ENCODE results near the gene NUAK1. TPM values are rescaled to one million over a fixed set of nuclear protein-coding genes. Genes with fewer than 3 reads are reported as not detected.

The NUAK1 gene
- total RNA-seq, 1 donor from 2014 or later = 7.6 TPM

DNA sequence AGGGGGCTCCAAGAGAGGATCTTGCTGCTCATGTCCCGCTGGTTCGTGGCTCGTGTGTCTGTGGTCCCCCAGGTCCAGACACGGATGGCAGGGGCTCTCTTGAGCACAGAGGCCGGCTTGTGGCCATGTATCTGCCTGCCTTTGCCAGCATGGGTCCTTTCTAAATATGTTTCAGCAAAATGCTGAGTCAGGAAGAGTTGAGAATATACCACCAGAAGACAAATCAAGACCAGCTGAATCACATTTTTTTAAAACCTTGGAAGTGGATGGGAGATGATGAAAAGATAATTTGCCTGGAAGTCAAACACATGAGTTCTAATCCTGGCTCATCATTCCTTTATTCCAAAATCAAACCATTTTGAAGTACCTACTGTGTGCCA is 58.0 kb downstream of the NUAK1 start:
- Histone ChIP-seq H3K36me3 (ENCODE audit: control insufficient read depth, insufficient read depth, low read length) (peaks cover 7% of the 10 kb centered on the region), H3K4me3 (ENCODE audit: low read depth, low read length) (no peak overlapping the region), H3K27me3 (ENCODE audit: control insufficient read depth, insufficient read depth, low read length) (no peaks in the 10 kb centered on the region)
- DNase-seq (ENCODE audit: low read depth) (no peak), FAIRE-seq (no peak)
- TF ChIP-seq, protein P1, sequence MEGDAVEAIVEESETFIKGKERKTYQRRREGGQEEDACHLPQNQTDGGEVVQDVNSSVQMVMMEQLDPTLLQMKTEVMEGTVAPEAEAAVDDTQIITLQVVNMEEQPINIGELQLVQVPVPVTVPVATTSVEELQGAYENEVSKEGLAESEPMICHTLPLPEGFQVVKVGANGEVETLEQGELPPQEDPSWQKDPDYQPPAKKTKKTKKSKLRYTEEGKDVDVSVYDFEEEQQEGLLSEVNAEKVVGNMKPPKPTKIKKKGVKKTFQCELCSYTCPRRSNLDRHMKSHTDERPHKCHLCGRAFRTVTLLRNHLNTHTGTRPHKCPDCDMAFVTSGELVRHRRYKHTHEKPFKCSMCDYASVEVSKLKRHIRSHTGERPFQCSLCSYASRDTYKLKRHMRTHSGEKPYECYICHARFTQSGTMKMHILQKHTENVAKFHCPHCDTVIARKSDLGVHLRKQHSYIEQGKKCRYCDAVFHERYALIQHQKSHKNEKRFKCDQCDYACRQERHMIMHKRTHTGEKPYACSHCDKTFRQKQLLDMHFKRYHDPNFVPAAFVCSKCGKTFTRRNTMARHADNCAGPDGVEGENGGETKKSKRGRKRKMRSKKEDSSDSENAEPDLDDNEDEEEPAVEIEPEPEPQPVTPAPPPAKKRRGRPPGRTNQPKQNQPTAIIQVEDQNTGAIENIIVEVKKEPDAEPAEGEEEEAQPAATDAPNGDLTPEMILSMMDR (IDR thresholded peaks at IDR 0.05; ENCODE audit: insufficient read depth, low read length, severe bottlenecking) = no peak

DNA sequence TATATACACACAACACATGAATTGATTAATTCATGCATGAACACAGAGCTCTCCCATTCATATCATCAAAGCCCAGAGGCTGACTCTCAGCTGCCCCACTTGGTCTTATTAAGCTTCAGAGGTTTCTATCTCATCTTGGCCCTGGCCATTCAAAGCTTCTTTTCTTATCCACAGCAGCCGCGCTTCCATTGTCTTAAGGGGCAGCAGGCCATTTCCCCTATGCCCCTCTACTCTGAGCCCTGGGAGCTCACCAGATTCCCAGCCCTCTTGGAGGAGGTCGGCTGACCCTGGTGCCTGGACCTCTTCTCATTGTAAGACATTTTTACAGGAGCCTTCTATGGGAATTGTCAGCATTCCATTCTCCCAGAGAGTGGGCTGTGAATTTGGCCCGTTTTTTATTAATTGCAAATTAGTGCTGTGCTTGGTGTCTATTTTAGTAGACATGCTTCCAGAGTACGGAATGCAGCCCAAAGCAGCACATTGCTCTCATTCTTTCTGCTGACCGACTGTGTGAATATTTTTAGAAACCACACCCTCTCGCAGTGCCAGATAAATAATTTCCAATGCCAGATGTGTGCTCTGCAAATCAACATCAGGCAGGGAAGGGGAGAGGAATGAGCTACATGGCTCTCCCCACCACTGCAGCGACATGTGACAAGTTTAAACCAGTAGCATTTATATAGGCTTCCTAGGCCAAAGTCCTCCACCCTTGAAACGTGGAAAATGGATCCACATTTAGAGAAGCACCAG is 58.5 kb downstream of the NUAK1 start:
- no peaks in the 10 kb centered on the region for H3K27me3 ChIP-seq (ENCODE audit: control insufficient read depth, insufficient read depth, low read length)
- TF ChIP-seq, protein P1 (IDR thresholded peaks at IDR 0.05; ENCODE audit: insufficient read depth, low read length, severe bottlenecking) = no peak
- FAIRE-seq (no peak), DNase-seq (ENCODE audit: low read depth) (no peak)
- peaks cover 7% of the 10 kb centered on the region for H3K36me3 ChIP-seq (ENCODE audit: control insufficient read depth, insufficient read depth, low read length)
- H3K4me3 ChIP-seq (ENCODE audit: low read depth, low read length) = no peak overlapping the region

DNA sequence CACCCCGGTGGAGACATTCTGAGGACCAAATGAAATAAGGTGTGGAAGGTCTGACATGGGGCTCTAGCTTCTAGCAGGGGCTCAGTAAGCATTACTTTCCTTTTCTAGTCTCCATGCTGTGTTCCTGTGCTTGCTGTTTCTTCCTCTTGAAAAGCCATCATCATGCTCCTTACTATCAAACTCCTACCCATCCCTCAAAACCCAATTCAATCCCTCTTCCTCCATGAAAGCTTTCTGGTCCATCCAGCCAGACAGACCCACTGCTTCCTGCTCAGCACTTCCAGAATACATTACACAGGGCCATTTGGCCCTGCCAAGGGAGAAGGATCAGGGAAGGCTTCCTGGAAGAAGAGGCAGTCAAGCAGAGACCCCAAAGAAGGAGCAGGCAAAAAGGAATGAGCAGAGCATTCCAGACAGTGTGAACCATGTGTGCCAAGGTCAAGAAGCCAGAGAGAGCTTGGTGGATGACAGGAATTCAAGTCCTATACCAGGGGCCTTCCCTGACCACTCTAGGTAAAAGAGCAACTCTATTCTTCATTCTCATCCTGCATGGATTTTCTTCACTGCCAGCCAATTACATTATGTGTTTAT is 59.5 kb downstream of the NUAK1 start:
- peak; percentile 18 for FAIRE-seq

DNA sequence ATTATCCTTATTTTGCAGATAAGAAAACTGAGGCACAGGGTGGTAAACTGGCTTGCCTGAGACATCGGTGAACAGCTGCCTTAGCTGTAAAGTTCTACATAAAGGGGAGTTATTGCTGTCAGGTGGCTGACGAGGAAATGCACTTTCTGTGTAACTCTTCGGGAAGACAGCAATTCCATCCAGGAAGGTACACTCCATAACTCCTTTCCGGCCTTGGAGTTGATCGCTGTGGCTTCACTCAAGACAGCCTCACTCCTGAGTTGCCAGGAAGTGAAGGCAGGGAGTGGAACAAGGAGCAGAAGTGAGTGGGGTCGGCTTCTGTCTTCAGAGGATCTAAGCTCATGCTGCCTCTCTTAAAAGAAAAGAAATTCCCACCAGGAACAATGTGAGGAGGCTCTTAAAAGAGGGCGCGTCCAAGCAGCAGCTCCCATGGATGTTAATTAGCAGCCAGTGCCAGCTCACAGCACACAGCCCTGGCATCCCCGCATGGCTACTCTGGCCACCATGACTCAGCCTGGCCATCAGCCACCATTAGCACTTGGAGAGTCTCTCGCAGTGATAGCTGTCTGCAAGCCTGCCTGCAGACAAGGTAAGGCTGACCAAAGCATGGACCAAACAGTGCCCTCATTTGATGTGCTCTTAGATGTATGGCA is 60.3 kb downstream of the NUAK1 start:
- H3K36me3 ChIP-seq (ENCODE audit: control insufficient read depth, insufficient read depth, low read length) = peaks cover 7% of the 10 kb centered on the region
- peak; percentile 18 for FAIRE-seq
- DNase-seq (ENCODE audit: low read depth) = peak; percentile 32

More for the DNA sequence above, 59.5 kb downstream of the NUAK1 start:
- no peak overlapping the region for H3K4me3 ChIP-seq (ENCODE audit: low read depth, low read length)
- no peaks in the 10 kb centered on the region for H3K27me3 ChIP-seq (ENCODE audit: control insufficient read depth, insufficient read depth, low read length)
- TF ChIP-seq, protein P1 (IDR thresholded peaks at IDR 0.05; ENCODE audit: insufficient read depth, low read length, severe bottlenecking) = no peak
- DNase-seq (ENCODE audit: low read depth) = no peak
- H3K36me3 ChIP-seq (ENCODE audit: control insufficient read depth, insufficient read depth, low read length) = peaks cover 7% of the 10 kb centered on the region

DNA sequence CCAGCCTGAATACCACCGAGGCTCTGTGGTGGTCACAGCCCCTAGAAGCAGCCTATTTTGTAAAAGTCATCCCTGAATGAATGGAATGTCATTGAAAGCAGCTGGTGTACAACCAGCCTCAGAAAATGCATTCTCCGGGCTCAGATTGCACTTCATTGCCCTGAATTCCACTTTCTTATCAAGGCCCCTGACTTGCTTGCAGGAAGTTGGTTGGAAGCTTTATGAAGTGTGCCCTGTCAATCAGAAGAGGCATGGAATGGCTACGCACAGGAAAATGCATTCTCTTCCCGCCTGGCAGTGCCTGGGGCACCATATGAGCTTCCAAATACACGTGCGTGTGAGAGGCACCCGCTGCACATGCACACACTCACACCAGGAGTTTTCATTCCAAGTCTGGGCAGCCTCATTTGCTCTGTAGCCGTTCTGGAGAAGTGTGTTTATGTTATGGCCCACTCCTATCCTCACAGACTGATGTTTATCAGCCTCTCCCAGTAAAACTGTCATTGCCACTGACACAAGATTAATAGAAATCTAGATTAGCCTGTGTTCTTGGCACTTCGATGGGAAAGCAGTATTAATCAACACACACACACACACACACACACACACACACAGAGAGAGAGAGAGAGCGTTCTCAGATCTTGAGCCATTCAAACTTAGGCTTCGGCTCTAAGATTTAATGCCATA is 63.9 kb downstream of the NUAK1 start:
- no peak for DNase-seq (ENCODE audit: low read depth)
- TF ChIP-seq, protein P1 (IDR thresholded peaks at IDR 0.05; ENCODE audit: insufficient read depth, low read length, severe bottlenecking) = no peak
- H3K27me3 ChIP-seq (ENCODE audit: control insufficient read depth, insufficient read depth, low read length) = no peaks in the 10 kb centered on the region
- FAIRE-seq = no peak
- H3K36me3 ChIP-seq (ENCODE audit: control insufficient read depth, insufficient read depth, low read length) = peaks cover 4% of the 10 kb centered on the region
- H3K4me3 ChIP-seq (ENCODE audit: low read depth, low read length) = no peak overlapping the region

More for the DNA sequence above, 60.3 kb downstream of the NUAK1 start:
- Histone ChIP-seq H3K27me3 (ENCODE audit: control insufficient read depth, insufficient read depth, low read length) (no peaks in the 10 kb centered on the region), H3K4me3 (ENCODE audit: low read depth, low read length) (no peak overlapping the region)
- TF ChIP-seq, protein P1 (IDR thresholded peaks at IDR 0.05; ENCODE audit: insufficient read depth, low read length, severe bottlenecking) = no peak

Measured in bronchial epithelial cell (primary cell).